Gastroesophageal sphincter (tissue), 2 donors: ENCODE measurements around the gene NKD2.

ENCODE experiments used
- EP300 ChIP-seq: sonication (generic); formaldehyde crosslinking; IDR thresholded peaks from one replicate; pipeline ENCODE4 v1.6.1; 2017; ENCODE audit warnings: antibody characterized with exemption, mild to moderate bottlenecking
- POLR2AphosphoS5 ChIP-seq: sonication (generic); formaldehyde crosslinking; IDR thresholded peaks from one replicate; pipeline ENCODE4 v1.6.1; 2017; ENCODE audit warnings: antibody characterized with exemption

DNA sequence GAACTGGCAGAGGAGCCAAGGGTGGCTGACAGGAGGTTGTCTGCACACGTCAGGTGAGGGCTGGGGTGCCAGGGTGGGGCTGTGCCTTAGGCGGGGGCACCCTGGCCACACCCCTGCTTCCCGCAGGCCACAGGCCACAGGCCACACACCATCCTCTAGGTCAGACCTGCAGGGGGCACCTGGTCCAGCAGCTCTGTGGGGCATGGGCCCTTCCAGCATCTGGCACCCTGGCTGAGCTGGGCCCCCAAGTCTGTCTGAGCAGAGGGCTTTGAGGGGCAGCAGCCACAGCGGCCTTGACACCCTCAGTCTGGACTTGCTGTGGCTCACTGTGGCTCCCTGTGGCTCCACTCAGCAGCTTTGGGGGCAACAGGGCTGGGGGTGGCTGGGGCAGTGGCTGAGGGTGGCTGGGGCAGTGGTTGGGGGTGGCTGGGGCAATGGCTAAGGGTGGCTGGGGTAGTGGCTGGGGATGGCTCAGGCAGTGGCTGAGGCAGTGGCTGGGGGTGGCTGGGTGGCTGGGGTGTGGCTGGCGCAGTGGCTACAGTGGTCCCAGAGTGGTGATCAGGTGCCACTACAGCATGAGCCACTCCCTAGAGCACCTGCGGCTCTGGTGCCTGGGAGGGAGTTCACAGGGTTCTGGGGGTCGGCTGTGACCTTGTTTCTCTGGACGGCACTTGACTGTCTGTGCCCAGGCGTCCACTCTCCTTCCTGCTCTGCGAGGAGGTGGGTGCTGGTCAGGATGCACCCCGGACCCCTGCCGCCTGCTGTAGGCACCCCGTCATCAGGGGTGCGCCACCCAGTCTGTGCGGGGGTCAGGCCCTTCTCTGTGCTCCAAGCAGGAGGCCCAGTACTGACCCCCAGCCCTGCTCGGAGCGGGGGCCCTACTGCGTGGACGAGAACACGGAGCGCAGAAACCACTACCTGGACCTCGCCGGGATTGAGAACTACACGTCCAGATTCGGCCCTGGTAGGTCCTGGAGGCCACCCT is 27.1 kb downstream of the NKD2 start:
- TF ChIP-seq EP300 (no peak), POLR2AphosphoS5 (no peak)
